Left ventricle myocardium inferior (tissue), 1 donor: Measurements from ENCODE around the gene ZCCHC13. TPM values are rescaled to one million over a fixed set of nuclear protein-coding genes. Genes with fewer than 3 reads are reported as not detected.
A peak's percentile ranks its signal among the peaks of the same experiment; 100 is the strongest.

Experiments
- DNase-seq: peaks from one replicate; pipeline ENCODE4 v3.0.0-alpha.2; 2020
- H3K27ac ChIP-seq: fragments of 200-600 bp; replicated peaks from 2 replicates; pipeline ENCODE4 v1.8.0; 2021
- H3K27me3 ChIP-seq: fragments of 200-600 bp; 2 replicates; pipeline ENCODE4 v1.8.0; 2021; ENCODE audit warnings: low read depth
- H3K36me3 ChIP-seq: fragments of 200-600 bp; 2 replicates; pipeline ENCODE4 v1.8.0; 2021
- H3K4me1 ChIP-seq: fragments of 200-600 bp; 2 replicates; pipeline ENCODE4 v1.8.0; 2021
- H3K4me3 ChIP-seq: fragments of 200-600 bp; 2 replicates; pipeline ENCODE4 v1.8.0; 2021; ENCODE audit warnings: mild to moderate bottlenecking, moderate library complexity
- H3K9me3 ChIP-seq: fragments of 200-600 bp; replicated peaks from 2 replicates; pipeline ENCODE4 v1.8.0; 2021
- intact Hi-C: fragments of 100-400 bp; cut with micrococcal nuclease; formaldehyde crosslinking; loops from one replicate; pipeline ENCODE4 v1.11.0; 2022
- total RNA-seq: library from RNA; stranded (reverse); fragmentation: NEBNext Ultra II Directional; extraction: Animal tissue kit (Norgen Biotek cat#: 25700); gene quantifications from one replicate; pipeline ENCODE4 v1.2.1, GENCODE V29; 2021
- TF ChIP-seq, protein P1 (sequence below): fragments of 200-600 bp; IDR thresholded peaks from 2 replicates; pipeline ENCODE4 v1.8.0; 2021; ENCODE audit warnings: antibody characterized with exemption, mild to moderate bottlenecking, borderline replicate concordance
- donor health status: DM: no; HTN: yes; CAD: no; lungs with severe emphysema.

ZCCHC13 gene
- total RNA-seq, 1 donor from 2014 or later: not detected

DNA sequence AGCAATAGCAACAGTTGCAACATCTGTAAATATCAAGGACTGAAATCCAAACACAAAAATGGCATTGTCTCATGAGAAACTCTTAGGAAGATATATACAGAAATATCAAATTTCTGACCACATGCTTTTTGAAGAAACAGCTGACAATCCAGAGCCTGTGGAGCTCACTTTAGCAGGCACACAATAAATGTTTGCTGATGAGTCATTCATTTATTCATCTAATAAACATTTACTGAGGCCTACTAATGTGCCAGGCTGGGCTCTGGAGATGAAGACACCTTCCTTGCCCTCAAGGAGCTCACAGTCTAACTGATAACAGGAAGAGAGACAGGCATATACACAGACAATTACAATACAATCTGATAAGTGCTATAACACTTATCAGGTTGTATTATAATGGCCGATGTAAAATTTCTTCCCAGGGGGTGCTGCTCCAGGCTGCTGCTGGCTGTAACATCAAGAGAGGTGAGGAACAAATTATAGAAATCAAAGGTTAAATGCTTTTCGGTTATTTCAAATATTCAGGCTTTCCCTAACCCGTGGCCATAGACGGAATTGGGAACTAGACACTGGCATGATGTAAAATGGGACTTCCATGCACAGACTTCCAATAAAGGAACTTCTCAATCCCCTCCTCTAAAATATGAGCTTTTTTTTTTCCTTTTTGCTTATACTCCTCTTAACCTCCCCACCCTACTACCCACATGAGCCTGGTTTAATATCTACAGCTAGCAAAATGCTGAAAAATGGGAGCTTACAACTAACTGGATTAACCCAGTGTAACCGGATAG lies 16.8 kb upstream of the ZCCHC13 start:
- H3K4me3 ChIP-seq: no peak overlapping the region
- TF ChIP-seq, protein P1, sequence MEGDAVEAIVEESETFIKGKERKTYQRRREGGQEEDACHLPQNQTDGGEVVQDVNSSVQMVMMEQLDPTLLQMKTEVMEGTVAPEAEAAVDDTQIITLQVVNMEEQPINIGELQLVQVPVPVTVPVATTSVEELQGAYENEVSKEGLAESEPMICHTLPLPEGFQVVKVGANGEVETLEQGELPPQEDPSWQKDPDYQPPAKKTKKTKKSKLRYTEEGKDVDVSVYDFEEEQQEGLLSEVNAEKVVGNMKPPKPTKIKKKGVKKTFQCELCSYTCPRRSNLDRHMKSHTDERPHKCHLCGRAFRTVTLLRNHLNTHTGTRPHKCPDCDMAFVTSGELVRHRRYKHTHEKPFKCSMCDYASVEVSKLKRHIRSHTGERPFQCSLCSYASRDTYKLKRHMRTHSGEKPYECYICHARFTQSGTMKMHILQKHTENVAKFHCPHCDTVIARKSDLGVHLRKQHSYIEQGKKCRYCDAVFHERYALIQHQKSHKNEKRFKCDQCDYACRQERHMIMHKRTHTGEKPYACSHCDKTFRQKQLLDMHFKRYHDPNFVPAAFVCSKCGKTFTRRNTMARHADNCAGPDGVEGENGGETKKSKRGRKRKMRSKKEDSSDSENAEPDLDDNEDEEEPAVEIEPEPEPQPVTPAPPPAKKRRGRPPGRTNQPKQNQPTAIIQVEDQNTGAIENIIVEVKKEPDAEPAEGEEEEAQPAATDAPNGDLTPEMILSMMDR: no peak
- peaks cover 66% of the 10 kb centered on the region for H3K4me1 ChIP-seq
- H3K36me3 ChIP-seq: peaks cover 9% of the 10 kb centered on the region
- H3K9me3 ChIP-seq: no peaks in the 10 kb centered on the region
- no peak for DNase-seq
- intact Hi-C loops: no loop called here
- no peak overlapping the region for H3K27ac ChIP-seq
- no peaks in the 10 kb centered on the region for H3K27me3 ChIP-seq

DNA sequence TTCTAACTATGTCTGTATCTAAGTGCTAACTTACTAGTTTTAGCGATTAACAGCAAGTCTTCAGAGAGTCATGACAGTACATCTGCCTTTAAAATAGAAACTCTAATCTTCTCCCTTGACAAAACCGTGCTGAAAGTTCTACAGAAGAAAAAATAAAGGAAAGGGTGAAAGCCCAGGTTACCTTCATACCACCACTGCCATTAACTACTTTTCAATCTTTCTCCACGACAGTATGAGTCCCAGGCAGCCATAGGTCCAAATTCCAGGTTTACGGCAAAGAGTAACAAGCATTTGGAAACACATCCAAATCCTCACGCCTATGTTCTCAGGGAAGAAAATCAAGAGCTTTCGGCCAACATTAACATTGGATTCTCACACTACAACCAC lies 12.4 kb upstream of the ZCCHC13 start:
- Histone ChIP-seq H3K36me3 (no peaks in the 10 kb centered on the region), H3K9me3 (no peaks in the 10 kb centered on the region), H3K4me1 (peaks cover 28% of the 10 kb centered on the region), H3K4me3 (peak overlapping the region; percentile 75), H3K27me3 (no peaks in the 10 kb centered on the region), H3K27ac (peak overlapping the region; percentile 93)
- intact Hi-C loops: no loop called here
- DNase-seq: no peak
- TF ChIP-seq, protein P1: no peak

DNA sequence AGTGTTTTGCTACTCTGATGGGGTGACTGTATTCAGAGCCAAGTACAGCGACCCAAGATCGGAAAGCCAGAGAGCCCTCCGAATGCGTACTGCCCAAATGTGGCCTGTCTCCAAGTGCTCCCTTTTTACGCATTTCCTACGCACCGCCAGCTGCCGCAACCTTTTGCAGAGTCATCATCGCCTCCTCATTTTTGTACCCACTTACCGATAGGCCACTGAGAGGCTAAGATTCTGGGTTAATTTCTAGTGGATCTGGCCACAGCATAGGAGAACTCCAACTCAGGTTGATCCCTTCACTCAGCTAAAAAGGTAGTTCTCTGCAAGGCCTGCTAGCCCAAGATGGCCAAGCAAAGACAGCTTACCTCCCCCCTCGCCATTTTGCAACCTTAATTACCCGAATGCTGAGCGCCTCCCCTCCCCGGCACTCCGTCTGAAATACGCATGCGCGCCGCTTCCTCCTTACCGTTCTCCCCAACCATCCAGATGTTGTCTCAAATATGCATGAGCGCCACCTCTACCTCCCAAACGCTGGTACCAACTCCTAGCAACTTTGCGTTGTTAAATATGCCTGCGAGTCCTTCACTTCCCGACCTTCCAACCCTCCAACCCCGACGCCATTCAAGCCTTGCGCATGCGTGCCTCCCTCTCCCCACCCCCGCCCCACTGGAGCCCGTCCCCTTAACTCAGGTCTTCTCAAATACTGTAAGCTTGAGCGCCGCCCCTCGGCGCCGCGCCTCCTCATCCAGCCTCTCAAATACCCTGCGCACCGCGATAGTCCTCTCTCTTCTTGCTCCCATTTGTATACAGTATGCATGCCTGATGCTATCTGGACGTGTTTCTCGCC lies 11.8 kb upstream of the ZCCHC13 start:
- no peaks in the 10 kb centered on the region for H3K36me3 ChIP-seq
- peak overlapping the region; percentile 93 for H3K27ac ChIP-seq
- no peaks in the 10 kb centered on the region for H3K9me3 ChIP-seq
- TF ChIP-seq, protein P1: peak; percentile 26
- no peaks in the 10 kb centered on the region for H3K27me3 ChIP-seq
- DNase-seq: peak; percentile 88
- intact Hi-C loops: no loop called here
- H3K4me1 ChIP-seq: peaks cover 28% of the 10 kb centered on the region
- H3K4me3 ChIP-seq: peak overlapping the region; percentile 75

DNA sequence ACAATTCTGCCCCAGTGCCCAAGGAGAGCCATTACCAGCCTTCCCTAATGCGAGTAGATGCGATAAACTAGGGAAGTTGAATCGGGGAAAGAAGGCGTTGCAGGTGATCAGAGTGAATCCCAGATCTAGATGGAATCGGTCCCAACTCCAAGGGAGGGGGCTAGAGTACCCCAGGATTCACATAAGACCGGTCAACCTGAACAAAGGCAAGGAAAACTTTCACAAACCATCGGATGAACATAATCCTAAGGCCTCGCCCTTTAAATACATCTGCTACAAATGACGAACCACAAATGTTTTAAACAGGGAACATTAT lies 11.2 kb upstream of the ZCCHC13 start:
- no peaks in the 10 kb centered on the region for H3K9me3 ChIP-seq
- H3K4me3 ChIP-seq: peak overlapping the region; percentile 75
- peaks cover 23% of the 10 kb centered on the region for H3K4me1 ChIP-seq
- no peak for DNase-seq
- no peaks in the 10 kb centered on the region for H3K36me3 ChIP-seq
- intact Hi-C loops: no loop called here
- H3K27ac ChIP-seq: peak overlapping the region; percentile 93
- TF ChIP-seq, protein P1: no peak
- no peaks in the 10 kb centered on the region for H3K27me3 ChIP-seq

DNA sequence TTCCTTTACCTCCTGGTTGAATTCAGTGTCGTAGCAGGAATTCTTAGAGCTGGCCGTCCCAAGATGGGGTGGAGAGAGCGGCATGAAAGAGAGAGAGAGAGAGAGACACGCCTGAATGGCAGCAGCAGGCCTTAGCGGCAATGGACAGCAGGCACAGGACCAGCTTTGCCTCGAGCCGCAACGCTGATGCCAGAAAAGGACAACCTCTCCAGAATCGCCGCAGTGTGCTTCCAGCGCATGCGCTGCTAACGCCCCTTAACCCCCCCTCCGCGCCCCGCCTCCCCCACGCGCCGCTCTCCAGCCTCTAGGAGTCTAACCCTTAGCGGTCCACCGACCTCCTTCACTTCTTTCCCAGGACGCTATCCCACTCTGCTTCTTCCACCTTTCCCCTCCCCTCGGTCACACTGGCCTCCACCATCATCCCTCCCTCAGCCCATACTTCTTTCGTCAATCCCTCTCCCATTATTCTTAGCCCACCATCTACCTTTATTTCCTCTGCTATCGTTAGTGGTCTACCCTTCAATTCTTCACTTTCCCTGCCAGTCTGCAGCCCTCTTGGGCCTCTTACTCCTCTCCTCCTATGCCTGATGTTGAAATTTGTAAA lies 10.5 kb upstream of the ZCCHC13 start:
- intact Hi-C loops: no loop called here
- peak overlapping the region; percentile 75 for H3K4me3 ChIP-seq
- H3K27me3 ChIP-seq: no peaks in the 10 kb centered on the region
- peak overlapping the region; percentile 93 for H3K27ac ChIP-seq
- TF ChIP-seq, protein P1: no peak
- peak; percentile 78 for DNase-seq
- H3K36me3 ChIP-seq: no peaks in the 10 kb centered on the region
- no peaks in the 10 kb centered on the region for H3K9me3 ChIP-seq
- peaks cover 16% of the 10 kb centered on the region for H3K4me1 ChIP-seq
